Bronchial epithelial cell (primary cell): ENCODE results near the gene ARHGAP25. TPM values are rescaled to one million over a fixed set of nuclear protein-coding genes. Genes with fewer than 3 reads are reported as not detected.

Source experiments
- DNase-seq: peaks from one replicate; pipeline ENCODE4 v3.0.0-alpha.2; 2010; ENCODE audit warnings: low read depth
- FAIRE-seq: peaks from 2 replicates; lab custom pipeline; 2011; peaks lifted over from hg19 to GRCh38; lab: Jason Lieb, UNC
- H3K27me3 ChIP-seq: 2 replicates; pipeline ENCODE4 v1.5.1; 2011; ENCODE audit warnings: low read length; ENCODE audit not compliant: control insufficient read depth, insufficient read depth
- H3K36me3 ChIP-seq: 2 replicates; pipeline ENCODE4 v1.5.1; 2011; ENCODE audit warnings: low read length; ENCODE audit not compliant: control insufficient read depth, insufficient read depth
- H3K4me3 ChIP-seq: 2 replicates; pipeline ENCODE4 v1.5.1; 2011; ENCODE audit warnings: mild to moderate bottlenecking, low read depth, low read length, control low read depth
- total RNA-seq: library from RNA; depleted of rRNA; stranded (reverse); fragments of >200 nt; gene quantifications from 2 replicates; pipeline ENCODE4 v1.2.1, GENCODE V29; 2014
- TF ChIP-seq, protein P1 (sequence below): IDR thresholded peaks from 2 replicates; pipeline ENCODE4 v1.5.1; 2011; ENCODE audit warnings: mild to moderate bottlenecking, moderate library complexity, low read length, control low read depth, inconsistent platforms; ENCODE audit not compliant: insufficient read depth, severe bottlenecking

The ARHGAP25 gene
- total RNA-seq, 1 donor from 2014 or later, result 0.79 TPM

DNA sequence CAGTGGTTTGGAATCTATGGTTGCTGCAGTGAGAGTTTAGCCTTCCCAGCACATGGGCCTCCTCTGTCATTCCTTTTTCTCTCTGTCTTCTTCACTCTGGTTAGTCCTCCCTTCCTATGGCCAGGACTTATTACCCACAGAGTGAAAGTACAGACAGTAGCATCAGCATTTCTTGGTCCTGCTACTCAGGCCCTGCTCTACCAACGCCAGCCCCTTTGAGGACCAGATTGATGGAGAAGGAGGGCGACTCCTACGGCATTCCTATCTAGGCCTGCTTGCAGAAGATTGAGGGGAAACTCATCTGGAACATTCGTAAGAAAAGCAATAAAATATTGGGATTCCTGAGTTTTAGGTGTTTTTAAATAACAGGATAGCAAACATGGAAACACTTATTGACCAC lies 93.1 kb downstream of the ARHGAP25 start:
- TF ChIP-seq, protein P1, sequence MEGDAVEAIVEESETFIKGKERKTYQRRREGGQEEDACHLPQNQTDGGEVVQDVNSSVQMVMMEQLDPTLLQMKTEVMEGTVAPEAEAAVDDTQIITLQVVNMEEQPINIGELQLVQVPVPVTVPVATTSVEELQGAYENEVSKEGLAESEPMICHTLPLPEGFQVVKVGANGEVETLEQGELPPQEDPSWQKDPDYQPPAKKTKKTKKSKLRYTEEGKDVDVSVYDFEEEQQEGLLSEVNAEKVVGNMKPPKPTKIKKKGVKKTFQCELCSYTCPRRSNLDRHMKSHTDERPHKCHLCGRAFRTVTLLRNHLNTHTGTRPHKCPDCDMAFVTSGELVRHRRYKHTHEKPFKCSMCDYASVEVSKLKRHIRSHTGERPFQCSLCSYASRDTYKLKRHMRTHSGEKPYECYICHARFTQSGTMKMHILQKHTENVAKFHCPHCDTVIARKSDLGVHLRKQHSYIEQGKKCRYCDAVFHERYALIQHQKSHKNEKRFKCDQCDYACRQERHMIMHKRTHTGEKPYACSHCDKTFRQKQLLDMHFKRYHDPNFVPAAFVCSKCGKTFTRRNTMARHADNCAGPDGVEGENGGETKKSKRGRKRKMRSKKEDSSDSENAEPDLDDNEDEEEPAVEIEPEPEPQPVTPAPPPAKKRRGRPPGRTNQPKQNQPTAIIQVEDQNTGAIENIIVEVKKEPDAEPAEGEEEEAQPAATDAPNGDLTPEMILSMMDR, result no peak
- H3K27me3 ChIP-seq, result no peaks in the 10 kb centered on the region
- FAIRE-seq (no peak), DNase-seq (no peak)
- no peaks in the 10 kb centered on the region for H3K36me3 ChIP-seq
- H3K4me3 ChIP-seq, result no peak overlapping the region

DNA sequence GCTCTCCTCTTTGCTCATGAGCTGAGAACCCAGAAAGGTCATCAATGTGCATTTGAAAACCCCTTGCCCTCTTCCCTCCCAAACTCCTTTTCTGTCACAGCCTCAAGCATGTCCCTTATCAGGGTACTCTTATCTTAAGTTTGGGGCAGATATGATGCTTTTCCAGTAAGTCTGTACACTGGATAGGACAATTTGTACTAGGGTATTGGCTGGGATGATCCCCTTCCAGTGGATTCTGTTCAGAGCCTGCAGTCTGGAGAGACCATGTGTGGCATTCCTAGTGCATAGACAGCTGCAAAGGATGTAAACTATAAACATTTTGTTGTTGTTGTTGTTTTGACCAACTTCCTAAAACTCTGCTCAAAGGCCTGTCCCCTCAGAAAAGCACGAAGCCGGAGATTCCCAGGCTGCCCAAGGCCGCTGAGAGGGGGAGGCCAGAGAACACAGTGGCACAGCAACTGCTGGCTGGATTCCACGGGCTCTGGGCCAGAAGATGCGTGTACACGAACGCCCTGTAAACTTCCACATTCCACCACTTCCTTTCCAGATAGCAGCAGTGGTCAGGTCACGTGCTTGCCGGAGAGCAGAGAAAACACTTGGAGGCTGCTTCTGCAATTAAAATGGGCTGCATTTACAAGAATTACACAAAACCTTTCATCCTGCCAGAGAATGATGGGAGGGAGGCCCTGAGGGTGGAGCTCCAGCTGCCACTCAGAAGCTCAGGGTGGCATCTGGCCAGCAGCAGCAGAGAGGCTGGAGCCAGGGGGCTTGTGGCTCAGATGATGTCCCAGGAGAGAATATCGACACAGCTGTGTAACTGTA lies 94.5 kb downstream of the ARHGAP25 start:
- DNase-seq (peak; percentile 87), FAIRE-seq (no peak)
- Histone ChIP-seq H3K4me3 (no peak overlapping the region), H3K27me3 (no peaks in the 10 kb centered on the region), H3K36me3 (no peaks in the 10 kb centered on the region)
- TF ChIP-seq, protein P1, result no peak

DNA sequence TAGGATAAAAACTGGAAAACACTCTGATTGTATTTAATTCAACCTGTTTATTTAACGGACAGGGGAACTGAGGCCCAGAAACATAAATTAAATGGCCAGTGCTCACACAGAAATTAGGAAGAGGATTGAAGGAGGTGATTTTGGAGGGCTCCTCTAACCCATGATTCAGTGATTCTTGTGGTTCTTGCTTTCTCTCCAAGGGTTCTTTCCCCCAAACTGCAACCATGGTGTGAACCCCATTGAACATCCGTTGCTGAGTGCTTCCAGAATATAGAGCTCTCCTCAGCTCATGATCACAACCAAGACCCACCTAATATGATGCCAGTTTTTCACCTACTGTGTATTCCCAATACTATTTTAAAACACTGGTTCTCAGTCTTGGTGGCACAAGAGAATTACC lies 95.1 kb downstream of the ARHGAP25 start:
- no peak for FAIRE-seq
- H3K36me3 ChIP-seq, result no peaks in the 10 kb centered on the region
- TF ChIP-seq, protein P1, result no peak
- H3K27me3 ChIP-seq, result no peaks in the 10 kb centered on the region
- no peak overlapping the region for H3K4me3 ChIP-seq
- no peak for DNase-seq

DNA sequence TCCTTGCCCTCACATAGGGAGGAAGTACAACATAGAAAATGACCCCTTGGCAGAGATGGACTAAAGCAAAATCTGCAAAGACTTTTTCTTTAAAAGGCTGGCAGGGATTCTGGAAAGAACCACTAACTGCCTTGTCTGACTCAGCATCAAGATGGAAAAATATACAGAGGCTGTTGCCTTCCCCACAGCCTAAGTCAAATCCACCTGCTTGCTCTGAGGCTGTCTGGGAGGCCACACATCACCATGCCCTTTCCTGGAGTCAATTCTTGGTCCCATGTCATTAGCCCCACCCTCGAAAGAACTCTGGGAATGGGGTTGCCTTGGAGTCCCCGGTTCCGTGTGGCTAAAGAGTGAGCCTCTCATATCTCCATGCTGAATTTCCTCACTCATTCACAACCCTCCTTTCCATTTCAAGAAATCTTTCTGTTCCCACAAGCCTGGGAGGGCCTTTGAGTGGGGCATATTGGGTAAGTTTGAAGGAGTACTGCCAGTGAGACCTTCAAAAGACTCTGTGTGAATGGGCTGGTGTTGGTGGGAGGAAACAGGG lies 97.1 kb downstream of the ARHGAP25 start:
- no peaks in the 10 kb centered on the region for H3K36me3 ChIP-seq
- no peaks in the 10 kb centered on the region for H3K27me3 ChIP-seq
- TF ChIP-seq, protein P1, result no peak
- H3K4me3 ChIP-seq, result no peak overlapping the region
- FAIRE-seq (no peak), DNase-seq (no peak)

DNA sequence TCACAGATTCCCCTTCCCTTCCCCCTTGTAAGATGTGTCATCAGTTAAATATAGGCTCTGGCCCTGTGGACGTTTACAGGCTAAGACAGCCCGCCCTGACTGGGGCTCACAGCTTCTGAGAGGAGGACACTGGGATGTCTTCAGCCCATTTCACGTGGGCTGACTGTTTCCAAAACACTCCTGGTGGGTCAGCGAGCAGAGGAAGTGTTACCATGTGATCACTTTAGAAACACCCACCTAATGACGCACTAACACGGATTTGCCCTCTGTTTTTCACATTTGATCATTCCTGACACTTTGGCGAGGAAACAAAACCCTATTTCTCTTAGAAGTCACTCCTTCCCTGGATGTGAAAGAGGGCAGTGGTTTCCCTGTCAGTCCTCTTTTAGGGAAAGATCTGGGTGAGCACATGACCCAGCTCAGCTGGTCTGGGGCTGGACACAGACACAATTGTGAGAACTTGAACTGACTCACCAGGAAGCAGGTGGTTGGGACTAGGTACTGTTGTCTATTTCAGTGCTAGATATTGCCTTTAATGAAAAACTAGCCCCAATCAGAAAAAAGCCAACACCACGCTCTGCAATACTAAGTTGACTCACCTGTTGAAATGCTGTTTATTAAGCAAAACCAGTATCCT lies 97.7 kb downstream of the ARHGAP25 start:
- Histone ChIP-seq H3K36me3 (no peaks in the 10 kb centered on the region), H3K27me3 (no peaks in the 10 kb centered on the region), H3K4me3 (no peak overlapping the region)
- FAIRE-seq (no peak), DNase-seq (peak; percentile 76)
- TF ChIP-seq, protein P1, result no peak
